ENCODE data around the gene KRTAP19-3. TPM values are rescaled to one million over a fixed set of nuclear protein-coding genes. Genes with fewer than 3 reads are reported as not detected.
"Not testable (repeated sequence)": the region's sequence is repeated elsewhere in the genome, so short reads cannot be mapped to it uniquely, and the experiment has no call there.

KRTAP19-3 gene
- polyA plus RNA-seq, 3 donors, result not detected

DNA sequence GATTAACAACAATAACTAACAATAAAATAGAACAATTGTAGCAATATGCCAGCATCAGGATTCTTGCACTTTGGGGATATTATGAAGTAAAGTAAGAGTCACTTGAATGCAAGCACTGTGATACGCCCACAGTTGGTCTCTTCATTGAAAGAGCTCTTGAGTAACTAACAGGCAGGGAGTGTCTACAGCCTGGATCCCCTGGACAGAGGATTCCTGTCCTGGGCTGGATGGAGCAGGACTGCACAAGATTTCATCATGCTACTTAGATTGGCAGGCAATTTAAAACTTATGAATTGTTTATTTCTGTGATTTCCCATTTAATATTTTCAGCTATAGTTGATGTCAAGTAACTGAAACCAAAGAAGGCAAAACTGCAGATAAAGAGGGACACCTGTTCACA, 23.9 kb upstream of the KRTAP19-3 start:
- Histone ChIP-seq H3K9ac (ENCODE audit: insufficient read depth, low read length, poor library complexity, severe bottlenecking) (no peak overlapping the region), H3K4me2 (replicated peaks; ENCODE audit: extremely low read depth, low read length, poor library complexity, severe bottlenecking) (no peak overlapping the region), H3K4me3 (replicated peaks in 1 of 3; ENCODE audit: low read depth in 2 of 3, low read length in 3 of 3) (no peak overlapping the region), H3K4me1 (ENCODE audit: control insufficient read depth in 1 of 2, insufficient read depth in 2 of 2, low read length in 2 of 2) (no peaks in the 10 kb centered on the region), H4K20me1 (ENCODE audit: insufficient read depth, low read length) (no peaks in the 10 kb centered on the region), H3K27me3 (ENCODE audit: control insufficient read depth in 2 of 2, insufficient read depth in 2 of 2, low read length in 2 of 2) (no peaks in the 10 kb centered on the region), H3K36me3 (replicated peaks in 1 of 2; ENCODE audit: control insufficient read depth in 1 of 2, insufficient read depth in 2 of 2, low read length in 2 of 2) (no peaks in the 10 kb centered on the region), H3K9me3 (replicated peaks in 1 of 2; ENCODE audit: control insufficient read depth in 1 of 2, insufficient read depth in 1 of 2, low read length in 2 of 2) (peaks cover 0 to 8% of the 10 kb centered on the region in 2 donors), H3K79me2 (ENCODE audit: insufficient read depth, low read length) (no peaks in the 10 kb centered on the region), H2AFZ (ENCODE audit: insufficient read depth, low read depth, low read length, poor library complexity, severe bottlenecking) (no peak overlapping the region), H3K27ac (ENCODE audit: low read depth in 1 of 2, low read length in 2 of 2) (no peak overlapping the region)
- no peaks in the 10 kb centered on the region for H3K4me1 Mint-ChIP-seq
- no peak overlapping the region for H3K4me3 Mint-ChIP-seq
- intact Hi-C loops (cut with micrococcal nuclease), result no loop called here
- TF ChIP-seq, protein P1, sequence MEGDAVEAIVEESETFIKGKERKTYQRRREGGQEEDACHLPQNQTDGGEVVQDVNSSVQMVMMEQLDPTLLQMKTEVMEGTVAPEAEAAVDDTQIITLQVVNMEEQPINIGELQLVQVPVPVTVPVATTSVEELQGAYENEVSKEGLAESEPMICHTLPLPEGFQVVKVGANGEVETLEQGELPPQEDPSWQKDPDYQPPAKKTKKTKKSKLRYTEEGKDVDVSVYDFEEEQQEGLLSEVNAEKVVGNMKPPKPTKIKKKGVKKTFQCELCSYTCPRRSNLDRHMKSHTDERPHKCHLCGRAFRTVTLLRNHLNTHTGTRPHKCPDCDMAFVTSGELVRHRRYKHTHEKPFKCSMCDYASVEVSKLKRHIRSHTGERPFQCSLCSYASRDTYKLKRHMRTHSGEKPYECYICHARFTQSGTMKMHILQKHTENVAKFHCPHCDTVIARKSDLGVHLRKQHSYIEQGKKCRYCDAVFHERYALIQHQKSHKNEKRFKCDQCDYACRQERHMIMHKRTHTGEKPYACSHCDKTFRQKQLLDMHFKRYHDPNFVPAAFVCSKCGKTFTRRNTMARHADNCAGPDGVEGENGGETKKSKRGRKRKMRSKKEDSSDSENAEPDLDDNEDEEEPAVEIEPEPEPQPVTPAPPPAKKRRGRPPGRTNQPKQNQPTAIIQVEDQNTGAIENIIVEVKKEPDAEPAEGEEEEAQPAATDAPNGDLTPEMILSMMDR (IDR thresholded peaks at IDR 0.05), result no peak
- no peak overlapping the region for H3K27ac Mint-ChIP-seq
- H3K36me3 Mint-ChIP-seq, result no peaks in the 10 kb centered on the region
- 70% methylated on average over 1 of the region's 1 CpG for WGBS (ENCODE audit: insufficient coverage)
- DNase-seq, result no peak
- peaks cover 0 to 3% (median 0%) of the 10 kb centered on the region in 3 donors for H3K27me3 Mint-ChIP-seq (ENCODE audit: low read depth in 3 of 3)
- H3K9me3 Mint-ChIP-seq, result peaks cover 0 to 12% (median 3%) of the 10 kb centered on the region in 7 donors

DNA sequence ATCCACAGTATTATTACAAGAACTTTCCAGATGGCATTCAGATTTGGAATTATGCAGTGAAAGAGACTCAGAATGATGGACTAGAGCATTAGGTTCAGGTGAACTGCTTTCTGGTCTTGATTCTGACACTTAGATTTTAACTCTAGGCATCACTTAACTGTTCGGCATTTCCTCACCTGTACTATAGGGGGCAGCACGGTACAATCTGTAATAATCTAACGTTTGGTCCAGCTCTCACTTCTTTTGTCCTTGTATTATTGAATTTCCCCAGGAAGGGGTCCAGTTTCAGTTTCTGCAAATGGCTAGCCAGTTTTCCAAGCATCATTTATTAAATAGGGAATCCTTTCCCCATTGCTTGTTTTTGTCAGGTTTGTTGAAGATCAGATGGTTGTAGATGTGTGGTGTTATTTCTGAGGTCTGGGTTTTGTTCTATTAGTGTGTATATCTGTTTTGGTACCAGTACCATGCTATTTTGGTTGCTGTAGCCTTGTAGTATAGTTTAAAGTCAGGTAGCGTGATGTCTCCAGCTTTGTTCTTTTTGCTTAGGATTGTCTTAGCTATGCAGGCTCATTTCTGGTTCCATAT, 13.9 kb upstream of the KRTAP19-3 start:
- intact Hi-C loops (cut with micrococcal nuclease); H3K79me2 ChIP-seq (ENCODE audit: insufficient read depth, low read length); H3K4me1 Mint-ChIP-seq; H3K27me3 ChIP-seq (ENCODE audit: control insufficient read depth in 2 of 2, insufficient read depth in 2 of 2, low read length in 2 of 2); H3K4me3 Mint-ChIP-seq; H3K36me3 ChIP-seq (replicated peaks in 1 of 2; ENCODE audit: control insufficient read depth in 1 of 2, insufficient read depth in 2 of 2, low read length in 2 of 2); H2AFZ ChIP-seq (ENCODE audit: insufficient read depth, low read depth, low read length, poor library complexity, severe bottlenecking); H3K4me2 ChIP-seq (replicated peaks; ENCODE audit: extremely low read depth, low read length, poor library complexity, severe bottlenecking); H3K27ac Mint-ChIP-seq; H3K27me3 Mint-ChIP-seq (ENCODE audit: low read depth in 3 of 3); H3K9me3 Mint-ChIP-seq; H4K20me1 ChIP-seq (ENCODE audit: insufficient read depth, low read length); H3K4me3 ChIP-seq (replicated peaks in 1 of 3; ENCODE audit: low read depth in 2 of 3, low read length in 3 of 3); H3K9me3 ChIP-seq (replicated peaks in 1 of 2; ENCODE audit: control insufficient read depth in 1 of 2, insufficient read depth in 1 of 2, low read length in 2 of 2); H3K27ac ChIP-seq (ENCODE audit: low read depth in 1 of 2, low read length in 2 of 2); H3K9ac ChIP-seq (ENCODE audit: insufficient read depth, low read length, poor library complexity, severe bottlenecking); H3K4me1 ChIP-seq (ENCODE audit: control insufficient read depth in 1 of 2, insufficient read depth in 2 of 2, low read length in 2 of 2); H3K36me3 Mint-ChIP-seq; DNase-seq: not testable (repeated sequence)
- WGBS (ENCODE audit: insufficient coverage), result 100% methylated on average over 1 of the region's 4 CpGs
